HL-60 (cell line): Measurements from ENCODE around the gene POU2F1.

Experiments used
- DNase-seq, 2 experiments: peaks; one replicate each; pipeline ENCODE4 v3.0.0-alpha.2; 2010 to 2020; ENCODE audit warnings: low read depth in 1 of 2, low spot score in 1 of 2
- H3K27ac ChIP-seq: fragments of 250-450 bp; sonication (Bioruptor Pico); replicated peaks from 2 replicates; pipeline ENCODE4 v1.5.1; 2020; ENCODE audit warnings: mild to moderate bottlenecking, moderate library complexity
- H3K27me3 ChIP-seq: fragments of 250-450 bp; sonication (Bioruptor Pico); 2 replicates; pipeline ENCODE4 v1.5.1; 2021; ENCODE audit warnings: mild to moderate bottlenecking, moderate library complexity; ENCODE audit not compliant: insufficient read depth, poor library complexity, severe bottlenecking
- H3K4me3 ChIP-seq: replicated peaks from 2 replicates; pipeline ENCODE4 v1.5.1; 2011; ENCODE audit warnings: mild to moderate bottlenecking, control low read depth, low read length; ENCODE audit not compliant: insufficient read depth
- GABPA ChIP-seq: IDR thresholded peaks from 2 replicates; pipeline ENCODE4 v1.6.1; 2012; ENCODE audit warnings: low read depth
- POLR2AphosphoS5 ChIP-seq: IDR thresholded peaks from 2 replicates; pipeline ENCODE4 v1.6.1; 2012; ENCODE audit warnings: low read depth
- SPI1 ChIP-seq: IDR thresholded peaks from 2 replicates; pipeline ENCODE4 v1.6.1; 2012; ENCODE audit warnings: low read depth, mild to moderate bottlenecking, borderline replicate concordance
- TF ChIP-seq, protein P1 (sequence below): IDR thresholded peaks from 2 replicates; pipeline ENCODE4 v1.6.1; 2012; ENCODE audit warnings: low read depth; ENCODE audit not compliant: insufficient replicate concordance
- TF ChIP-seq, protein P2 (sequence below): IDR thresholded peaks from one replicate; pipeline ENCODE4 v1.5.1; 2011; ENCODE audit warnings: low read length, control low read depth, inconsistent platforms; ENCODE audit not compliant: insufficient read depth

The POU2F1 gene

DNA sequence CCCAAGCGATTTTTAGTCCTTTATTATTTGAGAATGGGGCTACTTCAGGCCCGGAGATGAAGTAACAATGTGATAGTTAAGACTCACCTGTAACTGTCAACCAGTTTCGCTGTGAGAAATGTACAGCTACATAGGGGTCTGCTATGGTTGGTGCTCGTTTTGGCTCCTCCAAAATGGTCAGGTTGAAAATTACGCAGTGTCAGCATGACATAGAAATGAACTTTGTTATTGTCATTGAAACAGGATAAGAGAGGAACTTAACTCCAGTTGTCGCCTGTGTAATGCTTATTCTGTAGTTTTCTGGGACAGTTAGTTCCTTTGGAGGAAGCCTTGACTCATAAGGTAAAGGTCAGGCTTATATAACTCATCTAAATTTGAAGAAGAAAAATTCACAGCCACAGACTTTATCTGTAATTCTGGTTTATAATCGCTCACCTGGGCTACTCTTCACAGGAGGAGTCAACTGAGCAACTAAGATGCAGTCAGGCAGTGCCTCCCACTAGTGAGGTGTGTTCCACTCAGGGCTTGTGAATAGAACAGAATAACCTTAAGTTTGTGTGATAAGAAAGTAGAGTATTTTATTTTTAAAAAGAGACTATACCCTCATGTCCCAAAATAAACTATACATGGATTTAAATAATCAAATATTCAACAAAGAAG is 166.7 kb downstream of the POU2F1 start:
- no peak for TF ChIP-seq POLR2AphosphoS5
- TF ChIP-seq, protein P1, sequence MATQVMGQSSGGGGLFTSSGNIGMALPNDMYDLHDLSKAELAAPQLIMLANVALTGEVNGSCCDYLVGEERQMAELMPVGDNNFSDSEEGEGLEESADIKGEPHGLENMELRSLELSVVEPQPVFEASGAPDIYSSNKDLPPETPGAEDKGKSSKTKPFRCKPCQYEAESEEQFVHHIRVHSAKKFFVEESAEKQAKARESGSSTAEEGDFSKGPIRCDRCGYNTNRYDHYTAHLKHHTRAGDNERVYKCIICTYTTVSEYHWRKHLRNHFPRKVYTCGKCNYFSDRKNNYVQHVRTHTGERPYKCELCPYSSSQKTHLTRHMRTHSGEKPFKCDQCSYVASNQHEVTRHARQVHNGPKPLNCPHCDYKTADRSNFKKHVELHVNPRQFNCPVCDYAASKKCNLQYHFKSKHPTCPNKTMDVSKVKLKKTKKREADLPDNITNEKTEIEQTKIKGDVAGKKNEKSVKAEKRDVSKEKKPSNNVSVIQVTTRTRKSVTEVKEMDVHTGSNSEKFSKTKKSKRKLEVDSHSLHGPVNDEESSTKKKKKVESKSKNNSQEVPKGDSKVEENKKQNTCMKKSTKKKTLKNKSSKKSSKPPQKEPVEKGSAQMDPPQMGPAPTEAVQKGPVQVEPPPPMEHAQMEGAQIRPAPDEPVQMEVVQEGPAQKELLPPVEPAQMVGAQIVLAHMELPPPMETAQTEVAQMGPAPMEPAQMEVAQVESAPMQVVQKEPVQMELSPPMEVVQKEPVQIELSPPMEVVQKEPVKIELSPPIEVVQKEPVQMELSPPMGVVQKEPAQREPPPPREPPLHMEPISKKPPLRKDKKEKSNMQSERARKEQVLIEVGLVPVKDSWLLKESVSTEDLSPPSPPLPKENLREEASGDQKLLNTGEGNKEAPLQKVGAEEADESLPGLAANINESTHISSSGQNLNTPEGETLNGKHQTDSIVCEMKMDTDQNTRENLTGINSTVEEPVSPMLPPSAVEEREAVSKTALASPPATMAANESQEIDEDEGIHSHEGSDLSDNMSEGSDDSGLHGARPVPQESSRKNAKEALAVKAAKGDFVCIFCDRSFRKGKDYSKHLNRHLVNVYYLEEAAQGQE, result no peak
- TF ChIP-seq, protein P2, sequence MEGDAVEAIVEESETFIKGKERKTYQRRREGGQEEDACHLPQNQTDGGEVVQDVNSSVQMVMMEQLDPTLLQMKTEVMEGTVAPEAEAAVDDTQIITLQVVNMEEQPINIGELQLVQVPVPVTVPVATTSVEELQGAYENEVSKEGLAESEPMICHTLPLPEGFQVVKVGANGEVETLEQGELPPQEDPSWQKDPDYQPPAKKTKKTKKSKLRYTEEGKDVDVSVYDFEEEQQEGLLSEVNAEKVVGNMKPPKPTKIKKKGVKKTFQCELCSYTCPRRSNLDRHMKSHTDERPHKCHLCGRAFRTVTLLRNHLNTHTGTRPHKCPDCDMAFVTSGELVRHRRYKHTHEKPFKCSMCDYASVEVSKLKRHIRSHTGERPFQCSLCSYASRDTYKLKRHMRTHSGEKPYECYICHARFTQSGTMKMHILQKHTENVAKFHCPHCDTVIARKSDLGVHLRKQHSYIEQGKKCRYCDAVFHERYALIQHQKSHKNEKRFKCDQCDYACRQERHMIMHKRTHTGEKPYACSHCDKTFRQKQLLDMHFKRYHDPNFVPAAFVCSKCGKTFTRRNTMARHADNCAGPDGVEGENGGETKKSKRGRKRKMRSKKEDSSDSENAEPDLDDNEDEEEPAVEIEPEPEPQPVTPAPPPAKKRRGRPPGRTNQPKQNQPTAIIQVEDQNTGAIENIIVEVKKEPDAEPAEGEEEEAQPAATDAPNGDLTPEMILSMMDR, result no peak
- no peak for TF ChIP-seq SPI1
- TF ChIP-seq GABPA, result no peak
- H3K4me3 ChIP-seq, result no peak overlapping the region
- no peak overlapping the region for H3K27ac ChIP-seq
- DNase-seq, result no peak
- H3K27me3 ChIP-seq, result no peaks in the 10 kb centered on the region

DNA sequence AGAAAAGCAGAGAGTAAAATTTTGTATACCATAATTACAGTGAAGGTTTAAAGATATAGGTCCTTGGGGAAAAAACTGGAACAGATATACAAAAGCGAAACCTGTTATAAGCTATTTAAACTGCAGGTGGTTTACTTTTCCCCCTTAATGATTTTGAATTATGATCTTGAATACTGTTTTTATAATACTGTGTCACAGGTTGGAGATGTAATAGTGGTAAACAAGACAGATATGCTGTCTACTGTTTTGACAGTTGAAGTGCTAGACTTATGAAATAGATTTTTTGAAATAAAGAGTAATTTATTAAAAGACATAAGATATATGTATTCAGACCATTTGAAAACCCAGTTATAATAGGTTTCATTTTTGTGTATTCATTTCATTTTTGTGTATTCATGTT is 168.3 kb downstream of the POU2F1 start:
- no peak for DNase-seq
- H3K27me3 ChIP-seq, result no peaks in the 10 kb centered on the region
- H3K27ac ChIP-seq, result no peak overlapping the region
- H3K4me3 ChIP-seq, result no peak overlapping the region
- TF ChIP-seq, protein P2, result no peak
- no peak for TF ChIP-seq GABPA

DNA sequence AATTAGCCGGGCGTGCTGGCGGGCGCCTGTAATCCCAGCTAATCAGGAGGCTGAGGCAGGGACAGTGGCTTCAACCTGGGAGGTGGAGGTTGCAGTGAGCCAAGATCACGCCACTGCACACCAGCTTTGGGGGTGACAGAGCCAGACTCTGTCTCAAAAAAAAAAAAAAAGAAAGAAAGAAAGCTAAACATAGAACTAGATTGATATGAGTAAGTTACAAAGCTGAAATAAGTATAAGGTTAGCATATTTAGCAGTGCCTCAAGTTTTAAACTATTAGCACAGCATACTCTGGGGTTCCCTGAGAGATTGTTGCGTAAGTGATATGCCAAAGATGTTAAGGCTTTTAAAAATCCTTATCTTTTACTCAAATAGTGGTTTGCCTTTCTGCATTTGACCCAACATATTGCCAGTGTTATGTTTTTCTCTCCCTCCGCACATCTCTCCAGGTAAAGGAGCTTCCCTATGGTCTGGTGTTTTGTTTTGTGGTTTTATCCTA is 171.6 kb downstream of the POU2F1 start:
- no peak for DNase-seq
- Histone ChIP-seq H3K27me3 (no peaks in the 10 kb centered on the region), H3K27ac (no peak overlapping the region), H3K4me3 (no peak overlapping the region)
- TF ChIP-seq SPI1 (no peak), GABPA (no peak), POLR2AphosphoS5 (no peak)
- TF ChIP-seq, protein P2, result no peak
- TF ChIP-seq, protein P1, result no peak

DNA sequence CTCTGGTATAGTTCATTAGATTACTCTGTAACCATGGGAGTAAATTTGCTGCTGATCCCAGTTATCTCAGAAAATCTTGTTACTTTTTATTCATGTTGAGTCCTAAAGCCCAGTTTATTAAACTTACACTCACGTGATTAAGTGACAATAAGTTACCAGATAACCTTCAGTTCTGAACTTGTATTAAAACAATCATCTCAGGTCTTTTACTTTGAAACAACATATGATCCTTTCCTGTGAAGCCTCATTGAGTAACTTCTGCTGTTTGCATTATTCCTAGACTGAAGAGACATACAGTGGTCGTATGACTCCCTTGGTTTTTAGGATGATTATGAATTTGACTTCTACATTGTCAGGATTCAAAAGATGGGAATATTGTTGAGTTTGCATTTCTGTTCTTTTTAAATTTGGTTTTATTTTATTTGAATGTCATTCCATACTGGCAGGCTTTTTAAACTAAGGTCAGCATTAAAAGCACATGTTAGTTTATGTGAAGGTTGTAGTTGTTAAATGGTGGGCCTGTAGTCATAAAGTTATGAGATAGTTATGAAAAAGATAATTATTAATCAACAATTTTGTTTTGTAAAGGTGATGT is 179.8 kb downstream of the POU2F1 start:
- TF ChIP-seq, protein P2, result no peak
- TF ChIP-seq, protein P1, result no peak
- TF ChIP-seq SPI1 (no peak), GABPA (no peak), POLR2AphosphoS5 (no peak)
- Histone ChIP-seq H3K27me3 (no peaks in the 10 kb centered on the region), H3K27ac (no peak overlapping the region), H3K4me3 (no peak overlapping the region)
- DNase-seq, result no peak
